Activated naive CD4-positive, alpha-beta T cell treated with Interleukin-2 at 50 U/mL for 16 hours (primary cell): ENCODE results near the gene TMED10.
"Not testable (repeated sequence)": the region's sequence is repeated elsewhere in the genome, so short reads cannot be mapped to it uniquely, and the experiment has no call there.

Experiments used
- DNase-seq: peaks from one replicate; pipeline ENCODE4 v3.0.0-alpha.2; 2020

TMED10 gene

DNA sequence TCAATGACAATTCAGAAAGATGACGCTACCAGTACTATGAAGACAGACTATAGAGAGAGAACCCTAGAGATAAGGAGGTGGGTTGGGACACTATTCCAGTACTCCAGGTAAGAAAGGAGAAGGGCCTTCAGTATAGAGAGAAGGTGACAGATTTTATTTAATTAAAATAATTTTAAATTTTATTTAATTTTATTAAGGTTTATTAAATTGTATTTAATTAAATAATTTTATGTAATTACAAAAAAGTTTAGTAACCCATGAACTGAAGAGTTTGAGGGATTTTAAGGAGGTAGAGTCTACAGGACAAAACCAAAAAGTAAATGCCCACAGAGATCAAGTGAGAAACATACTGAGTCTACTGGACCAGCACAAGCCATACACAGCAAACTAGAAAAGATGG lies 20.3 kb downstream of the TMED10 start:
- no peak for DNase-seq

DNA sequence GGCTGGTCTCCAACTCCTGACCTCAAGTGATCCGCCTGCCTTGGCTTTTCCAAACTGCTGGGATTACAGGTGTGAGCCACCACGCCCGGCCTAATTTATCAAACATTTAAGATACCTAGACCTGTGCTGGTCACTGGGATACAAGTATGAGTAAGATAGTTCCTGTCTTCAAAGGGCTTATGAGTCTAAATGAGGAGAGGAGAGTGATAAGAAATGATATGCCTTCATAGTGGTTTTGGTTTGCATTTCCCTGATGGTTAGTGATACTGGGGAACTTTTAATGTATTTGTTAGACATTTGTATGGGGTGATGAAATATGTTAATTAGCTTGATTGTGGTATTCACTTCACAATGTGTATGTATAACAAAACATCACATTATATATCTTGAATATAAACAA lies 21.2 kb downstream of the TMED10 start:
- DNase-seq = no peak

DNA sequence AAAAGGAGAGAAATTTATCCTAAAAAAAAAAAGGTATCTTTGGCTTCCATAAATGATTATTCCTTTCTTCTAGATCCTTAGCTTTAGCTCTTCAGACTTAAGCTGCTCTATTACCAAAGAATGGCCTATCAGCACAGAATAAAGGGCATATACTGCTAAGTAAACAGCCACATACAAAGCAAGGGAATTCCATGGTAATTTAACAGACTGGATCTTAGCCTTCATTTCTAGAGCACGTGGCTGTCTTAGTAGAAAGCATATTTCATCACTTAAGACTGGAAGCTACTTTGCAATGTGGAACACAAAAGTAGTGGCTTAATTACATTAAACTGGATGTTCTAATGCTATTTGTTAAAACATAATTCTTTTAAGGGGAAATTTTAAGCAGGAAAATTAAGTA lies 23.1 kb downstream of the TMED10 start:
- DNase-seq = no peak

DNA sequence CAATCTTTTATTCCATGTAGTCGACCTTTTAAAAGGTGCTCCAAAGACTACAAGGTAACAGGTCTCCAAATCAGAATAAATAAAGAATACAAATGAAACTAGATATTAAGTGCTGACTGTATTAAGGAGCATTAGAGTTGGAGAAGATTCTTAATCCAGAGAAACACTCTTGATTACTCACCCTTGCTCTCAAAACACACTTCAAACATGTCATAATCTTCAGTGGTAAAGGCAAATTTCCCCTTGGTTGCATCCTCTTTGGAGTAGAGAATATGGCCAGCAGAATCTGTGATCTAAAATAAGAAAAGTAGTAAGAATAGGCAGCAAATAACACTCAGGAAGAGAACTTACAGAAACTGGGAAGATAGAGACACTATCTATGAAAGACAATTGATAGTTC lies 24.6 kb downstream of the TMED10 start:
- no peak for DNase-seq

DNA sequence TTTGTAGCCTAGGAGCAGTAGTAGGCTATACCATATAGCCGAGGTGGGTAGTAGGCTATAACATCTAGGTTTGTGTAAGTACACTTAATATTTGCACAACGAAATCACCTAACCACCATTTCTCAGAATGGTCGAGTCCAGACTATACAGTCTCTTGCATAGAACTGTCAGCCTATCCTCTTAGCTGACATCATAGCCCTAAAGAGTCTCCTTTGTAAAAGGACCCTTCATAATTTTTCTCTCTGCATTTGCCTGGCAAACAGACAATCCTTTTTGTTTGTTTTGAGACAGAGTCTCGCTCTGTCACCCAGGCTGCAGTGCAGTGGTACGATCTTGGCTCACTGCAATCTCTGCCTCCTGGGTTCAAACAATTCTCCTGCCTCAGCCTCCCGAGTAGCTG lies 25.8 kb downstream of the TMED10 start:
- not testable (repeated sequence) for DNase-seq

DNA sequence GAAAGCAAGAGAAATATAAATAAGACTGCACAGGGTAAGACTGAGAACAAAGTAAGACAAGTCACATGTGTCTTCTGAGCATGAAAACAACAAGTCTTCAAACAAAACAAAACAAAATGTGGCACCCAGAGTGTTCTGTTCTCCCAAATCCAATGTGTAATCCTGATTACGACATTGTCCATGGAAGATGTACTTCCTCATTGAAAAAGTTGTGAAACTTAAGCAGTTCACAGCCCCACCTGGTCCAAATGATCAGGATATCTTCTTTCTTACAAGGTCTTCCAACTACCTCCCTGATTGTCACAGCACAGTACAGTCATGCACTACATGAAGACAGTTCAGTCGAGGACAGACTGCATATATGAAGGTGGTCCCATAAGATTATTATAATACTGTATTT lies 26.3 kb downstream of the TMED10 start:
- no peak for DNase-seq

DNA sequence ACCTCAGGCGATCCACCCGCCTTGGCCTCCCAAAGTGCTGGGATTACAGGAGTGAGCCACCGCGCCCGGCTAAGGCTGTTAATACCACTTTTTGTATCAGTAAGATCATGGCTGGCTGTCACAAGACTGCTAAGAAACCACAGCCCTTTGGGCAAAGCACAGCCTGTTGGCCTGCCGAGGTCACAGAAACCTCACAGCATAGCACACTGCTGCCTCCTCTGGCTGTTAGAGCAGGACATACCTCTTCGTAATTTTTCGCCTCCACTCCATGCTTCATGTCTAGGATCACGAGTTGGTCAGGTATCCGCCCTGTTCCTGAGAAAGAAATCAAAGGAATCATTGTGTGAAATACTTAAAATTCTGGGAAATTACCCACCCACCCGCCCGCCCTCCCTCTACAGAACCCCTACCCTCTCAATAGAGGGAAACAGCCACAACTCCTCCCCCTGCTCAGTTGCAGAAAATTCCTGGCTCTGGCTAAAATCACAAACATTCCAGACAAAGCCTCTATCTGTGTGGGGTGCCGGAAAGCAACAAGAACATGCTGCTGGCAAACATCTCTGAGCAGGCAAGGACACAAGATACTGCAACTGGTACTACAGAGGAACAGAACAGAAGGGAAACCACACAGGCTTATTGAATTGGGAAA lies 28.9 kb downstream of the TMED10 start:
- DNase-seq = no peak

DNA sequence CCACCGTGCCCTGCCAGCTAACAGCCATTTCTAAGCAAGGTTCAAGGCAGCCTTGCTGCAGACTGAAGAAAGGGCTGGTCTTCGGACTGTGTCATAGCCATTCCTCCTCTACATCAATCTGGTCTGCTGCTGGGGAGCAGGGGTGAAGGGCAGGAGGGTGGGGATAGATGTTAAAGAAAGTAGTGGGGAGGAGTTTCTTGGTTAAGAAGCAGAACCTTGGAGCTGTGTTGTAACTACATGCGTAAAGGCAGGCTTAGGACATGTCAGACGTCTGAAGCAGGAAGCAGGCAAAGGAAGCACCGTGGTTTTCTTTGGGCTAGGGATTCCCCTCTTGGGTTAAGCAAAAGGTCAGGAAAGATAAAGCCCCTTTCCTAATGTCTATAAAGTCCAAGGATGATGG lies 31.5 kb downstream of the TMED10 start:
- no peak for DNase-seq

DNA sequence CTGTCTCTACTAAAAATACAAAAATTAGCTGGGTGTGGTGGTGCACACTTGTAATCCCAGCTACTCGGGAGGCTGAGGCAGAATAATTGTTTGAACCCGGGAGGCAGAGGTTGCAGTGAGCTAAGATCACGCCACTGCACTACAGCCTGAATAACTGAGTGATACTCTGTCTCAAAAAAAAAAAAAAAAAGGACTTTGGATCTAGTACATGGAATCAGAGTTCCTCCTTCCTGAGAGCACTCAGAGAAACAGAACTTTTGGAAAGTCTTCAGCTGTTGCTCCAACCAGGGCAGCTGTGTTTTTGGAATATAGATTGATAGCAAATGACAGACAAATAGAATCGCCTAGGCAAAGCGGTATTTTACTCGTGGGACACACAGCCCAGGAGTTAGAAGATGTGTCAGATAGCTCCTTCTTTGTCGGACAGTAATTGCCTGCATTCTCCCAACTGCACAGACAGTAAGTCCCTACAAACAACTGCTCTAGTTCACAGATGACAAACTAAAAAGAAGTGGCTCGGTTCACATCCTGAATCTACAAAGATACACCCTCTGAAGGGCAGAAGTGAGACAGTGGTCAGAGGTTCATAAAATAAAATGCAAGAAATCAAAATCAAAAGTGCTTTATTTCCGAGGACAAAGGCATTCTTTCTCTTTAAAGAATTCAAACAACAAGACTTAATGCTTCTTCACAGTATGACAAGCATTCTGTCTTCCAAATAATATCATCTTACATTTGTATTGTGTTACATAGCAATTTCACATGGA lies 32.5 kb downstream of the TMED10 start:
- no peak for DNase-seq

DNA sequence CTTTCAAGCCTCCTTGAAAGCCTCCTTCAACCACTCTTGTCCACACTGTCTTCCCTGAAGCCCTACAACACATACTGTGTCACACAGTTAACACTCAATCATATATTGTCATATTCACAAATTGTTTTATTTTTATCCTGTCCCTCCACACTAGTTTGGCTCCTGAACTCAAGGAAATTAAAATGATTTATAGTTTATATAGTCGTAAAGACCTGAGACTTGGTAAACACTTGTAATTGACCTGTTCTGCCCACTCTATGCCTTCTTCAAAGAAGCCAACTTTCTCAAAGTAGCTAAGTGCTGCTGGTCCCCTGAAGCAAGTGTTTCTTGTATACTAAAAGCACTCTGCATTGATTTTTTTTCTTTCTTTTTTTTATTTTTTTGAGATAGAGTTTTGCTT lies 33.9 kb downstream of the TMED10 start:
- DNase-seq = no peak

DNA sequence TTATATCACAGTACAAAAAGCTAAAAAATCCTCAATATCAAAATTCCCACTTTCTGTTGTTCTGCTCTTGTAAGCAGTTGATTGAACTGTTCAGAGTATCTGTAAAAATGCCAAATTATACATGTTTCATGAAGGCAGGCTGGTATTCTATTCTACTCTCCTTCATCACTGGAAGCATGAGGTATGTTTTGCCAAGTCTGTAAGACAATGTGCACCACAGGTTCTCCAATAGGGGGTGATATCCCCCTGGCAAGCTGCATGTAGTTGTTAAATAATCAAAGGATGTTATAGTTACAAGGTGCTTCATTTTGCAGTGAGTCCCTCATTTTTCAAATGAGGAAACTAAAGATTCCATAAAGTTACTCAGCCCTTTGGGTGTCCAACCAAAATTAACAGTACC lies 34.4 kb downstream of the TMED10 start:
- no peak for DNase-seq

DNA sequence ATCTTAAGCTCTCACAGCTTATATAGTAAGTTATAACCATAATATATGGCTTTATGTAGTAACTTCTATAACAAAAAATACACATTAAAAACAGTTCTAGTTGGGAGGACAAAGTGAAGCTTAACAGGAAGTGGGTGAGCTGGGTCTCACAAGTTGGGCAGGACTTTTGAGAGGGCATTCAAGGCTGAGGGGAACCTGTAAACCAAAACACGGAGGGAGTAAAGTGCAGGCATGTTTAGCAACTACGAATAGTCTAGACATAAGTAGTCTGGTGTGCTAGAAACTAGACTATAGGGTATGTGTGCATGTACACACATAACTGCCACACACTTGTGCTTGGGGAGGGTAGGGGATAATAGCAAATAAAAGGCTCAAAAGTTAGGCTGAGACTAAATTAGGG lies 35.4 kb downstream of the TMED10 start:
- no peak for DNase-seq

DNA sequence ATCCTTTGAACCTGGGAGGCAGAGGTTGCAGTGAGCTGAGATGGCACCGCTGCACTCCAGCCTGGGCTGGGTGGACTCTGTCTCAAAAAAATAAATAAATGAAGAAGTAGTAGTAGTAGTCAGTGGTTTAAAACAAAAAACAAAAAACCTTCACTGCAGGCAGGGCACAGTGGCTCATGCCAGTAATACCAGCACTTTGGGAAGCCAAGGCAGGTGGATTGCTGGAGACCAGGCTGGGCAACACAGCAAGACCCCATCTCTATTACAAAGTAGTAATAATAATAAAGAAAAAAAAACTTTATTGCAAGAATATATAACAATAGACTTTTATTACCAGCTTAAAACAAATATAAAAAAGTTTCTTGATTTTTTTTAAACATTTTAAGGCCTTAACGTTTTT lies 35.8 kb downstream of the TMED10 start:
- DNase-seq = no peak

DNA sequence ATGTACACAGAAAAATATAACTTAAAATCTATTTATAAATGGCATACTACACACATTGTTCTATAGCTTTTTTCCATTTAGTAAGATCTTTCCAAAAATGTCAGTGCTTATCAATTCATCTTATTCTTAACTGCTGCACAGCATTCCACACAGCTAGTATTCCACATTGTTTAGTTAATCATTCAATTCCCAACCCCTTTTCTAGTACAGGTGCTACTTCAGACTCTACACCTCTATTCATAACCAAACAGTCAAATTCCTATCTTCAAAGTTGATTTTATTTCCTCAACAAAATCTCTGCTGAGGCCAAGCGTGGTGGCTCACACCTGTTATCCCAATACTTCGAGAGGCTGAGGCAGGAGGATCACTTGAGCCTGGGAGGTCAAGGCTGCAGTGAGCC lies 37.2 kb downstream of the TMED10 start:
- no peak for DNase-seq

DNA sequence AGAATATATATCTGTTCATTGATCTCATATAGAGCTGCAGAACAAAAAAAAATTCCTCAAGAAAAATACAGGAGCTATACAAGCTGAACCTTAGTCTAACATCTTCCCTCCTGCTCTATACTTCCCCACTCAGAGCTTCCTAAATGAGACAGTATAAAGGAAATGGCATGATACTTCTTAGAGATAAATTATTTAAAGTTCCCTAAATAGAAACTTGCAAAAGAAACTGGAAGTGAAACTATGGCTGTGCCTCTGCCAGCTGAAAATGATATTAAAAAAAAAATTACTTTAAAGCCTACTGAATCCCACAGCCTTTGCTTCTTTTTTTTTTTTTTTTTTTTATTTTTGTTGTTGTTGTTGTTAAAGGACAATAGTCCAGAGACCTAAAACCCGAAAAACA lies 37.9 kb downstream of the TMED10 start:
- DNase-seq = no peak

DNA sequence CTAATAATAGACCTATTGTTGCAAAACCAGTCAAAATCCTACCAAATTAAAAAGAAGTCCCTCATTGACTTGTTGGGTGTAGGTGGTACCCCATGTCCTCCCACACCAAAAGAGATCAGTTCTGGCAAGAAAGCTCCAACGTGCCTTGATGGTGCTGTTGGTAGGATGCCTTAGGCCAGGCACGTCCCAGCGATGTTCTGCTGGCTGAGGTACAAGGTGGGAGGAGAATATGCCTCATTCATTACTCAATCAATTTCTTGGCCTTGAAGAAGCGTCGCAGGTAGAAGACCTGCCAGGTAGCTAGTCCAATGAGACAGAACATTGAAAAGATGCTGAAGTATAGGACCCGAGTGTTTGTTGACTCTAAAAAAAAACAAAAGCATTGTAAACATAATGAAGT lies 41.8 kb downstream of the TMED10 start:
- no peak for DNase-seq

DNA sequence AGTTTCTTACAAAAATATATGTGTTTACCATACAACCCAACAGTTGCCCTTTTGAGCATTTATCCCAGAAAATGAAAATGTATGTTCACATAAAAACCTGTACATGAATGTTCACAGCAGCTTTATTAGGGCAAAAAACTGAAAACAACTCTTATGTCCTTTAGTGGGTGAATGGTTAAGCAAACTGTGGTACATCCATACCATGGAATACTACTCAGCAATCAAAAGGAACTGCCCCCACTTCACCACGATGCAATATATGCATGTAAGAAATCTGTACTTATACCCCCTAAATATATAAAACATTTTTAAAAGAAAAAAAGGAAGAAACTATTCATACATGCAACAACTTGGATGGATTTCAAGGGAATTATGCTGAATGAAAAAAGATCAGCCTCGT lies 42.8 kb downstream of the TMED10 start:
- no peak for DNase-seq

DNA sequence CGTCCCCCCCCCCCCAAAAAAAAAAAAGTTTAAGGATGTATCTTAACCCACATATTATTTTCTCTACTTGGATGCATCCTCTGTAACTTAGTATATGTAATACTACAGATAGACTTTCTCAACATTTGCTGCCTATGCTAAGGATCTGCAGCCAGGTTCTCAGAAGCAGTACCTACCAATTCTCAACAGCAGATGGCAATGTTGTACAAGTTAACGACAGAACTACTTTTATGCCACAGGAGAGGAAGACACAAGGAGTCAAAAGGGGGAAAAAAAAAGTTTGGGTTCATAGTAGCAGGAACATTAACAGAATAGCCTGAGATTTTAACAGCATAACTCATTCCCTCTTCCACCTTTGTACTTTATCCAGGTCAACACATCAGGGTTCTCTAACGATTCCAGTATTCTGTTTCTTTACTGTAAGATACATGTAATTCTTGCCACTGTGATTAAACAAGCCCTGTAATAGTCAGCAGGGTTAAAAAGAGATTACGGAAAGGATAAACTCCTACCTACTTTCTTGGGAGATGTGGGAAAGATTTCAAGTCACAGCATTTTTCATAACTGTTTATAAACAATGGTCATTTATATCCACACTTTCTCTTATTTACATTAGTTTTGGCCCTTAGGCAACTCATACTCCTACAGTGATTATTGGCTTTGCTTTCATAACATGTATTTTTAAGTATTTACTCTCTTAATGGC lies 43.9 kb downstream of the TMED10 start:
- peak; percentile 14 for DNase-seq

DNA sequence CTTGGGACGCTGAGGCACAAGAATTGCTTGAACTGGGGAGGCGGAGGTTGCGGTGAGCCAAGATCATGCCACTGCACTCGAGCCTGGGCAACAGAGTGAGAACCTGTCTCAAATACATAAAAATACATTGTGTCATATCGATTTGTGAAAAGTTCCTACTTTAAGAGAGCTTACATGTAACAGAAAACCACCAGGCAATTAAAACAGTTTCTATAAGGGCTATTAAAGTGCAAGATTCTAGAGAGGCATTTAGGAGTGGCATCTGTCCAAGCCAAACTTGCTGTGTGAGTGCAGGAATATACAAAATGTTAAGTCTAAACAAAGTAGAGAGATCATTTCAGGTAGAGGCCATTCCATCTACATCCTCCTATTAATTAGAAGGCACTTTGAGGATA lies 47.8 kb downstream of the TMED10 start:
- DNase-seq = no peak

DNA sequence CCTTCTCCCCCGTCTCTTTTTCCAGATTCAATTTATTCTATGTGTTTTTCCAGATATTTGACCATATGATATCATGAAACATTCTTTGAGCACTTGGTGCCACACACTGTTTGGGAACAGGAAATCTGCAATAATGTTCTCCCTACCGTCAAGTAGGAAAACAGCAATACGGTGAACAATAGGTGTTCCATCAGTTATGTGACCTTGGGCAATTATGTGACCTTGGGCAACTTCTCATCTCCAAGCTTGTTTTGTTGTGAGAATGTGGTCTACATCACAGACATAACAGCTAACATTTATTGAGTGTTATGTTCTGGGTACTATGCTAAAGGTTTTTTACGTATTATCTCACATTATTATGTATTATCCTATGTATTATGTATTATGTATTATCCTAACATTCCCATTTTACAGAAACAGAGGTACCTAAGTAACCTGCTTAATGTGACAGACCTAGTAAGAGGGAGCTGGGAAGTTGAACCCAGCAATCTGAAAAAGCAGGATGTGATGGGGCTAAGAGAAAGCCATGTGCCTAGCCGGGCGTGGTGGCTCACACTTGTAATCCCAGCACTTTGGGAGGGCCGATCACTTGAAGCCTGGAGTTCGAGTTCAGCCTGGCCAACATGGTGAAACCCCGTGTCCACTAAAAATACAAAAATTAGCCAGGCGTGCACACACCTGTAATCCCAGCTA lies 48.4 kb downstream of the TMED10 start:
- DNase-seq = no peak

DNA sequence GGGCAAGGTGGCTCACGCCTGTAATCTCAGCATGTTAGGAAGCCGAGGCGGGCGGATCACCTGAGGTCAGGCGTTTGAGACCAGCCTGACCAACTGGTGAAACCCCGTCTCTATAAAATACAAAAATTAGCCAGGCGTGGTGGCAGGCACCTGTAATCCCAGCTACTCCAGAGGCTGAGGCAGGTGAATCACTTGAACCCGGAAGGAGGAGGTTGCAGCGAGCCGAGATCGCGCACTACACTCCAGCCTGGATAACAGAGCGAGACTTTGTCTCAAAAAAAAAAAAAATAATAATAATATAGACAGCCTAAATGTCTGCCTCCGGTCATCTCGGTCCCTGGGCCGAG lies 49.0 kb downstream of the TMED10 start:
- not testable (repeated sequence) for DNase-seq

DNA sequence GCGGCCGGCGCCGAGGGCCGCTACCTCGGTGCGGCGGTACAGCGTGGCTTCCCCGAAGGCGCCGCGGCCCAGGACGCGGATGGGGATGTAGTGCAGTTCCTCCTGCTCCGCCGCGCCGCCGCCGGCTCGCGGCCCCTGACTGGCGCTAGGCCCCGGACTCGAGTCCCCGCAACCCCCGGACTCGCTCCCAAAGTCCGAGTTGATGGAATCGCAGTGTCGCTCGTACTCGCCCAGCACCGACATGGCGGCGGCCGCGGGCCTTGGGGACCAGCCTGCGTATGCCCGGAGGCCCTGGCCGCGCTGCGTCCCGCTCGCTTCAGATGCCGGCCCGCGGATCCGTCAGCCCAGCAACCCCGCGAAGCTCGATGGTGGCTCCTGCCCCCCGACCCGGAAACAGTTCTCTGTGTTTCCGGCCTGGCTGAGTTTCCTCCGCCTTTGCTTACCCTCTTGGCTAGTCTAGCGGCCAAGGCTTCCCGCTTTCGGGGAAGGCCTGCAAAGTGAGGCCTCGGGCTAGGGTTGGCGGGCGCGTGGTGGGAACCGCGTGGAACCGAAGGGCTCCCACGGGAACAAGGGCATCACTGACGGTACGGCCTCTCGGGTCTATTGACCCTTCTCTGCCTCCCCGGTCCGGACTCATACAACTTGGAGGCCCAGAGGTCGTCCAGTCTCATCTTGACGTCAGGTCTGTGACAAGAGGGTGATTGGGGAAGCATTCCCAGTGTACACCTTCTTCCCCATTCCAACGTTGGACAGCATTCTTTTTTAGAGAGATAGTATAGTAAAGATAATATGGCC lies 49.5 kb downstream of the TMED10 start, which contains the start of gene NEK9:
Gene NEK9, minus strand, starts transcription at position 370 of the 795 bp plus-strand sequence. Its CDS starts 127 bp downstream, at position 243.
- peak; percentile 92 for DNase-seq

DNA sequence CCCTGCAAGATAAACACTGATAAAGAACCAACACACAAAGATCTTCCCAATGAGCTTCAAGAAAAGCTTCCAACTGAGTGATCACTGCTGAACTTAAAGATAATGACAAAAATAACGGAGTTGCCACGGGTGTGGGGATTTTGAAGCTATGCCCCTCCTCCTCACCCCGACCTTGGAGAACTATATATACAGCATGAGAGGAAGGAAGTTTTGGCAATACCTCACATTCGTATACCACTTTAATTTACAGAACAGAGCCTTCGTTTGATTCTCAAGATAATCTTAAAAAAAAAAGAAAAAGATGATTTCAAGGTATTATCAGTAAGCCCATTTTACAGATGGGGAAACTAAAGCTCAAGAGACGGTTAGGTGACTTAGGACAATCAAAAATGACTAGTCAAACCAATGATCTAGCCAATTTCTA lies 50.3 kb downstream of the TMED10 start:
- no peak for DNase-seq
